Subcutaneous abdominal adipose tissue (tissue), 5 donors: ENCODE measurements around the gene KCNT2.
A peak's percentile ranks its signal among the peaks of the same experiment; 100 is the strongest.

Experiments
- H3K27ac ChIP-seq: one replicate; pipeline ENCODE4 v1.7.0; 2013; ENCODE audit warnings: low read depth, mild to moderate bottlenecking, inconsistent platforms, low read length, moderate library complexity
- H3K27me3 ChIP-seq, 5 donors: one replicate each; pipeline ENCODE4 v1.7.0; 2013; ENCODE audit warnings: low read length in 5 of 5, inconsistent platforms in 1 of 5; ENCODE audit not compliant: control insufficient read depth in 5 of 5, insufficient read depth in 4 of 5
- H3K36me3 ChIP-seq, 5 donors: one replicate each; pipeline ENCODE4 v1.7.0; 2013; ENCODE audit warnings: low read length in 5 of 5; ENCODE audit not compliant: control insufficient read depth in 5 of 5, insufficient read depth in 5 of 5
- H3K4me1 ChIP-seq, 5 donors: one replicate each; pipeline ENCODE4 v1.7.0; 2013; ENCODE audit warnings: low read length in 5 of 5, mild to moderate bottlenecking in 3 of 5, moderate library complexity in 1 of 5; ENCODE audit not compliant: control insufficient read depth in 5 of 5, insufficient read depth in 5 of 5
- H3K4me3 ChIP-seq, 5 donors: one replicate each; pipeline ENCODE4 v1.7.0; 2013; ENCODE audit warnings: low read length in 5 of 5, low read depth in 1 of 5
- H3K9ac ChIP-seq, 5 donors: one replicate each; pipeline ENCODE4 v1.7.0; 2013; ENCODE audit warnings: low read length in 5 of 5, mild to moderate bottlenecking in 4 of 5, moderate library complexity in 3 of 5
- H3K9me3 ChIP-seq, 5 donors: one replicate each; pipeline ENCODE4 v1.7.0; 2013; ENCODE audit warnings: low read length in 5 of 5; ENCODE audit not compliant: control insufficient read depth in 5 of 5
- donor health status: healthy.
- donor health status: healthy.
- donor health status: healthy.
- donor health status: healthy.
- donor health status: healthy.

KCNT2 gene

GRCh38 chr1:196638466-196638865 lies 30.2 kb upstream of the KCNT2 start:
- Histone ChIP-seq H3K9ac (no peak overlapping the region), H3K4me3 (no peak overlapping the region), H3K27me3 (no peaks in the 10 kb centered on the region), H3K4me1 (no peaks in the 10 kb centered on the region), H3K9me3 (peaks cover 0 to 2% (median 0%) of the 10 kb centered on the region in 5 donors), H3K36me3 (no peaks in the 10 kb centered on the region), H3K27ac (no peak overlapping the region)

- Histone ChIP-seq H3K36me3 (no peaks in the 10 kb centered on the region), H3K4me3 (no peak overlapping the region), H3K9me3 (peaks cover 0 to 2% (median 0%) of the 10 kb centered on the region in 5 donors), H3K27me3 (no peaks in the 10 kb centered on the region), H3K27ac (no peak overlapping the region), H3K9ac (no peak overlapping the region), H3K4me1 (no peaks in the 10 kb centered on the region)
These were observed 29.4 kb upstream of the KCNT2 start for GRCh38 chr1:196637606-196638005.

- Histone ChIP-seq H3K9me3 (peaks cover 0 to 7% (median 2%) of the 10 kb centered on the region in 5 donors), H3K9ac (no peak overlapping the region)
These were observed 20.6 kb upstream of the KCNT2 start for GRCh38 chr1:196628838-196629237.

GRCh38 chr1:196623079-196623478 lies 14.8 kb upstream of the KCNT2 start:
- Histone ChIP-seq H3K27me3 (no peaks in the 10 kb centered on the region), H3K9ac (no peak overlapping the region), H3K4me3 (no peak overlapping the region), H3K36me3 (no peaks in the 10 kb centered on the region), H3K9me3 (no peaks in the 10 kb centered on the region), H3K4me1 (no peaks in the 10 kb centered on the region), H3K27ac (no peak overlapping the region)

More at GRCh38 chr1:196628838-196629237, 20.6 kb upstream of the KCNT2 start:
- H3K4me3 ChIP-seq, result no peak overlapping the region
- no peaks in the 10 kb centered on the region for H3K36me3 ChIP-seq
- no peak overlapping the region for H3K27ac ChIP-seq
- no peaks in the 10 kb centered on the region for H3K27me3 ChIP-seq
- no peaks in the 10 kb centered on the region for H3K4me1 ChIP-seq

- H3K4me3 ChIP-seq, result no peak overlapping the region
- no peaks in the 10 kb centered on the region for H3K27me3 ChIP-seq
- H3K9ac ChIP-seq, result no peak overlapping the region
- H3K4me1 ChIP-seq, result no peaks in the 10 kb centered on the region
- no peaks in the 10 kb centered on the region for H3K36me3 ChIP-seq
- no peaks in the 10 kb centered on the region for H3K9me3 ChIP-seq
- H3K27ac ChIP-seq, result no peak overlapping the region
These were observed 11.5 kb upstream of the KCNT2 start for GRCh38 chr1:196619721-196620120.

- Histone ChIP-seq H3K4me1 (peaks cover 0 to 16% (median 13%) of the 10 kb centered on the region in 5 donors), H3K9me3 (no peaks in the 10 kb centered on the region), H3K36me3 (no peaks in the 10 kb centered on the region), H3K27me3 (peaks cover 0 to 9% (median 0%) of the 10 kb centered on the region in 5 donors), H3K9ac (no peak overlapping the region), H3K27ac (no peak overlapping the region), H3K4me3 (no peak overlapping the region)
These were observed 3.6 kb upstream of the KCNT2 start for GRCh38 chr1:196611873-196612272.

- Histone ChIP-seq H3K4me3 (peak overlapping the region in 3 of 5 donors; percentile 58 to 78 (median 65)), H3K4me1 (peaks cover 0 to 16% (median 13%) of the 10 kb centered on the region in 5 donors), H3K27ac (peak overlapping the region; percentile 69), H3K9me3 (no peaks in the 10 kb centered on the region), H3K36me3 (no peaks in the 10 kb centered on the region), H3K9ac (peak overlapping the region in 1 of 5 donors; percentile 12), H3K27me3 (peaks cover 0 to 9% (median 0%) of the 10 kb centered on the region in 5 donors)
These were observed 1.1 kb upstream of the KCNT2 start for GRCh38 chr1:196609370-196609737.

- Histone ChIP-seq H3K27ac (peak overlapping the region; percentile 69), H3K9ac (peak overlapping the region in 2 of 5 donors; percentile 12 to 64), H3K27me3 (peaks cover 0 to 9% (median 0%) of the 10 kb centered on the region in 5 donors), H3K36me3 (no peaks in the 10 kb centered on the region), H3K4me3 (peak overlapping the region; percentile 58 to 78 (median 65)), H3K4me1 (peaks cover 0 to 16% (median 13%) of the 10 kb centered on the region in 5 donors), H3K9me3 (no peaks in the 10 kb centered on the region)
These were observed 259 bp downstream of the KCNT2 start for GRCh38 chr1:196607981-196608380.

GRCh38 chr1:196603651-196604050 lies 4.6 kb downstream of the KCNT2 start:
- no peaks in the 10 kb centered on the region for H3K9me3 ChIP-seq
- H3K27ac ChIP-seq, result no peak overlapping the region
- H3K4me1 ChIP-seq, result peaks cover 0 to 10% (median 8%) of the 10 kb centered on the region in 5 donors

GRCh38 chr1:196598942-196599748 lies 9.1 kb downstream of the KCNT2 start:
- Histone ChIP-seq H3K27ac (no peak overlapping the region), H3K9ac (no peak overlapping the region), H3K4me1 (no peaks in the 10 kb centered on the region), H3K27me3 (no peaks in the 10 kb centered on the region), H3K36me3 (no peaks in the 10 kb centered on the region), H3K9me3 (no peaks in the 10 kb centered on the region), H3K4me3 (no peak overlapping the region)

More at GRCh38 chr1:196603651-196604050, 4.6 kb downstream of the KCNT2 start:
- no peak overlapping the region for H3K4me3 ChIP-seq
- no peaks in the 10 kb centered on the region for H3K36me3 ChIP-seq
- H3K27me3 ChIP-seq, result peaks cover 0 to 7% (median 0%) of the 10 kb centered on the region in 5 donors
- no peak overlapping the region for H3K9ac ChIP-seq
